ENCODE results near the gene NCK2.

The NCK2 gene

GRCh38 chr2:105858868-105859693 lies 114.4 kb downstream of the NCK2 start:
- intact Hi-C loops (cut with DNase I; ENCODE audit: low total_unique reads) = no loop called here
- H3K4me3 ChIP-seq = no peak overlapping the region
- TF ChIP-seq CTCF (IDR thresholded peaks at IDR 0.05) = no peak
- H3K27ac ChIP-seq = no peak overlapping the region
- no peak for DNase-seq
- no peaks in the 10 kb centered on the region for H3K27me3 ChIP-seq
- peaks cover 0 to 12% (median 10%) of the 10 kb centered on the region in 3 donors for H3K36me3 ChIP-seq
- H3K9me3 ChIP-seq = no peaks in the 10 kb centered on the region
- H3K4me1 ChIP-seq = peaks cover 0 to 6% (median 0%) of the 10 kb centered on the region in 4 donors

GRCh38 chr2:105859694-105859951 lies 114.9 kb downstream of the NCK2 start:
- no peaks in the 10 kb centered on the region for H3K9me3 ChIP-seq
- H3K36me3 ChIP-seq = peaks cover 0 to 12% (median 10%) of the 10 kb centered on the region in 3 donors
- no peak for TF ChIP-seq CTCF (IDR thresholded peaks at IDR 0.05)
- H3K4me1 ChIP-seq = peaks cover 0 to 6% (median 0%) of the 10 kb centered on the region in 4 donors
- no peak for DNase-seq
- no peak overlapping the region for H3K4me3 ChIP-seq
- no peaks in the 10 kb centered on the region for H3K27me3 ChIP-seq
- no peak overlapping the region for H3K27ac ChIP-seq
- intact Hi-C loops (cut with DNase I; ENCODE audit: low total_unique reads) = no loop called here

- Histone ChIP-seq H3K27ac (no peak overlapping the region), H3K4me3 (no peak overlapping the region), H3K36me3 (peaks cover 0 to 5% (median 5%) of the 10 kb centered on the region in 3 donors), H3K9me3 (no peaks in the 10 kb centered on the region), H3K27me3 (no peaks in the 10 kb centered on the region), H3K4me1 (peaks cover 0 to 8% (median 3%) of the 10 kb centered on the region in 4 donors)
- intact Hi-C loops (cut with DNase I; ENCODE audit: low total_unique reads) = no loop called here
- no peak for DNase-seq
- TF ChIP-seq CTCF (IDR thresholded peaks at IDR 0.05) = no peak
These were observed 115.9 kb downstream of the NCK2 start for GRCh38 chr2:105860567-105860966.

- intact Hi-C loops (cut with DNase I; ENCODE audit: low total_unique reads) = no loop called here
- no peak for DNase-seq
- Histone ChIP-seq H3K27me3 (no peaks in the 10 kb centered on the region), H3K36me3 (no peaks in the 10 kb centered on the region), H3K9me3 (no peaks in the 10 kb centered on the region), H3K4me1 (peaks cover 0 to 11% (median 3%) of the 10 kb centered on the region in 4 donors), H3K4me3 (no peak overlapping the region), H3K27ac (no peak overlapping the region)
- no peak for TF ChIP-seq CTCF (IDR thresholded peaks at IDR 0.05)
These were observed 116.5 kb downstream of the NCK2 start for GRCh38 chr2:105861200-105861599.

GRCh38 chr2:105862843-105863242 lies 118.1 kb downstream of the NCK2 start:
- DNase-seq = no peak
- Histone ChIP-seq H3K4me1 (peaks cover 0 to 28% (median 9%) of the 10 kb centered on the region in 4 donors), H3K27ac (no peak overlapping the region), H3K36me3 (no peaks in the 10 kb centered on the region), H3K27me3 (no peaks in the 10 kb centered on the region), H3K4me3 (no peak overlapping the region), H3K9me3 (no peaks in the 10 kb centered on the region)
- intact Hi-C loops (cut with DNase I; ENCODE audit: low total_unique reads) = no loop called here
- no peak for TF ChIP-seq CTCF (IDR thresholded peaks at IDR 0.05)

Measured in tibial artery (tissue), 4 donors.